ENCODE results near the gene GPR180. TPM values are rescaled to one million over a fixed set of nuclear protein-coding genes. Genes with fewer than 3 reads are reported as not detected.

Gene GPR180
- total RNA-seq (2014; rRNA removed; shearing (Covaris generic); ENCODE audit: low replicate concordance), result 6.9 and 7.4 TPM in 2 replicates

- peak; percentile 98 for DNase-seq (ENCODE audit: low read depth)
- in situ Hi-C loops (cut with HindIII; ENCODE audit: low pct_unique_long_range_greater_than_20kb, low sequenced_read_pairs), result no loop called here
Observed at GRCh38 chr13:94601446-94602431, at the start of gene GPR180. Gene GPR180, plus strand, starts transcription at chr13:94601857. Its CDS starts 71 bp downstream, at chr13:94601928.

DNA sequence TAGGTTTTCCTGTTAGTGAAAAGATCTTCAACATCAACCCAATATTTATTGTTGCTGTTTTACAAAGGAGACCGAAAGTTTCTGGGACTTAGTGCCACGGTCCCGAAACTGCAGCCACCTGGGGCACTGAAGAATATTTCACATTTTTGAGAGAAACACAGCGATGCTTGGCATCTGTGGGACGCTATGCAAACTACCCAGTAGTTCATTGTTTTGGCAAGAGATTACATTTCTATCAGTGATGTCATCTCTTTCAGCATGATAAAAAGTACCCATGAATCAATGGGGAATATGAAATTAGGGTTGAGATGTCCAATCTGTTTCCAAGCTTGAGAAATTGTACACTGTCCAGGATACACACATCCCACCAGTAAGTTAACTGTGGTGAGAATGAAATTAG lies 49.6 kb upstream of the GPR180 start:
- in situ Hi-C loops (cut with HindIII; ENCODE audit: low pct_unique_long_range_greater_than_20kb, low sequenced_read_pairs), result no loop called here
- DNase-seq (ENCODE audit: low read depth), result no peak

GRCh38 chr13:94553766-94554165 lies 47.9 kb upstream of the GPR180 start:
- DNase-seq (ENCODE audit: low read depth), result no peak
- in situ Hi-C loops (cut with HindIII; ENCODE audit: low pct_unique_long_range_greater_than_20kb, low sequenced_read_pairs), result no loop called here

GRCh38 chr13:94556041-94556440 lies 45.6 kb upstream of the GPR180 start:
- in situ Hi-C loops (cut with HindIII; ENCODE audit: low pct_unique_long_range_greater_than_20kb, low sequenced_read_pairs), result no loop called here
- no peak for DNase-seq (ENCODE audit: low read depth)

- in situ Hi-C loops (cut with HindIII; ENCODE audit: low pct_unique_long_range_greater_than_20kb, low sequenced_read_pairs), result no loop called here
- DNase-seq (ENCODE audit: low read depth), result no peak
Observed at GRCh38 chr13:94556621-94557020, 45.0 kb upstream of the GPR180 start.

DNA sequence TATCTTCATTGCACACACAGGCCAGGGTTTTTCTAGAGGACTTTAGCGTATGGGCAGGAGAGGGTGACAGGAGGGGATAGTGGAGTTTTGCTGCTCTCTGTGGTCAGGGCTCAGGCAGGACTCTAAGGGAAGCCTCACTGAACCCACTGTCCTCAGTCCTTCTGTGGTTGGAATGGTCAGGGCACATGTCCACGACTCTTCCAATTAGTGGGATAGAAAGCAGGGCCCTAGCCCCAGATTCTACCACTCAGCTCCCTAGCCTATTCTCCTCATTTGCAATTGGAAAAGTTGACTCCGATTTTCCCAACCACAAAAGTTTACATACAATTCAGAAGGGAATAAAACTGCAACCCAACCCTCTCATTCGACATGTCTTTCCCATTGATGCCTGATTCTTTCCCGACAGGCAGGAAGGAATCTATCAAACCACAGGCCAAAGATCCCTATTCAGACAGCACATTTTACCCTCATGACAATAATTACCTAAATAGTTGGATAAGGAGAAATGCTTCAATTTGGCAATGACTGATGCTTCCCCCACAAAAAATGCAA lies 43.9 kb upstream of the GPR180 start:
- no peak for DNase-seq (ENCODE audit: low read depth)
- in situ Hi-C loops (cut with HindIII; ENCODE audit: low pct_unique_long_range_greater_than_20kb, low sequenced_read_pairs), result no loop called here

- in situ Hi-C loops (cut with HindIII; ENCODE audit: low pct_unique_long_range_greater_than_20kb, low sequenced_read_pairs), result no loop called here
- DNase-seq (ENCODE audit: low read depth), result peak; percentile 84
Observed at GRCh38 chr13:94558716-94559115, 42.9 kb upstream of the GPR180 start.

GRCh38 chr13:94559222-94559795 lies 42.3 kb upstream of the GPR180 start:
- DNase-seq (ENCODE audit: low read depth), result no peak
- in situ Hi-C loops (cut with HindIII; ENCODE audit: low pct_unique_long_range_greater_than_20kb, low sequenced_read_pairs), result no loop called here

DNA sequence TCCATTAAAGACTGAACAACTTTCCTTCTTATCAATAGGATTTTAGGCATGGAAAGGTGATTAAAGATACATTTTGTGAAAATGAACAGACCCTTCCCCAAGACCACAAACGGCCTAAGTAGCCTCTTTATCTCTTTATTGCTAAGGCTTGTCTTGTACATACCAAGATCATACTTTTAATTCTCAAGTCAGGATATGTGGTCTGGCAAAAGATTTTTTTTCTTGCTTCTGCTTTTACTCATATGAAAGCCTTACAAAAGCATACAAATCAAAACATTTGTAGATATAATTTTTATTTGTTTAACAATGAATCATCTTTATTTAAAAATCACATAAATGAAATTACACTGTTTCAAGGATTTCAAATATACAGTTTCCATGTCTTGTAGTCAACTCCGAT lies 41.5 kb upstream of the GPR180 start:
- in situ Hi-C loops (cut with HindIII; ENCODE audit: low pct_unique_long_range_greater_than_20kb, low sequenced_read_pairs), result no loop called here
- DNase-seq (ENCODE audit: low read depth), result no peak

- no peak for DNase-seq (ENCODE audit: low read depth)
- in situ Hi-C loops (cut with HindIII; ENCODE audit: low pct_unique_long_range_greater_than_20kb, low sequenced_read_pairs), result no loop called here
Observed at GRCh38 chr13:94561126-94561525, 40.5 kb upstream of the GPR180 start.

GRCh38 chr13:94567581-94567980 lies 34.1 kb upstream of the GPR180 start:
- in situ Hi-C loops (cut with HindIII; ENCODE audit: low pct_unique_long_range_greater_than_20kb, low sequenced_read_pairs), result no loop called here
- DNase-seq (ENCODE audit: low read depth), result no peak

- no peak for DNase-seq (ENCODE audit: low read depth)
- in situ Hi-C loops (cut with HindIII; ENCODE audit: low pct_unique_long_range_greater_than_20kb, low sequenced_read_pairs), result no loop called here
Observed at GRCh38 chr13:94568443-94568842, 33.2 kb upstream of the GPR180 start.

GRCh38 chr13:94569615-94570014 lies 32.0 kb upstream of the GPR180 start:
- in situ Hi-C loops (cut with HindIII; ENCODE audit: low pct_unique_long_range_greater_than_20kb, low sequenced_read_pairs), result no loop called here
- no peak for DNase-seq (ENCODE audit: low read depth)

DNA sequence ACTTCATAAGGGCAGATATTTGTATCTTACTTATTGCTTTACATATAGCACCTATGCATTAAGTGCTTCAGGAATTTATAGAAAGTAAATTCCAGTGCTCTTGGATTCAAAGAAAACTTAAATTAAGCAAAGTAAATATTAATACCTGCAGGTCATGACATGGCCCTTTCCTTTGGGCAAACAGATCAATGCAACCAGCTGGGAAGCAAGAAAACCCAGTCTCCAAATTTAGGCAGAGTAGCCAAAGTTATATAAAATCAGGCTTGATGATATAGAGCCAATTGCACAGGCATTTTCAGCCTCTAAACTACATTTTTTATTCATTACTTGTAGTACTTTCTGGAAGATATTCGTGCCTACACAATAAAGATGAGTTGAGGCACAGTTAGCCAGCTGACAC lies 22.6 kb upstream of the GPR180 start:
- in situ Hi-C loops (cut with HindIII; ENCODE audit: low pct_unique_long_range_greater_than_20kb, low sequenced_read_pairs), result no loop called here
- DNase-seq (ENCODE audit: low read depth), result no peak

- no peak for DNase-seq (ENCODE audit: low read depth)
- in situ Hi-C loops (cut with HindIII; ENCODE audit: low pct_unique_long_range_greater_than_20kb, low sequenced_read_pairs), result no loop called here
Observed at GRCh38 chr13:94583926-94584325, 17.7 kb upstream of the GPR180 start.

DNA sequence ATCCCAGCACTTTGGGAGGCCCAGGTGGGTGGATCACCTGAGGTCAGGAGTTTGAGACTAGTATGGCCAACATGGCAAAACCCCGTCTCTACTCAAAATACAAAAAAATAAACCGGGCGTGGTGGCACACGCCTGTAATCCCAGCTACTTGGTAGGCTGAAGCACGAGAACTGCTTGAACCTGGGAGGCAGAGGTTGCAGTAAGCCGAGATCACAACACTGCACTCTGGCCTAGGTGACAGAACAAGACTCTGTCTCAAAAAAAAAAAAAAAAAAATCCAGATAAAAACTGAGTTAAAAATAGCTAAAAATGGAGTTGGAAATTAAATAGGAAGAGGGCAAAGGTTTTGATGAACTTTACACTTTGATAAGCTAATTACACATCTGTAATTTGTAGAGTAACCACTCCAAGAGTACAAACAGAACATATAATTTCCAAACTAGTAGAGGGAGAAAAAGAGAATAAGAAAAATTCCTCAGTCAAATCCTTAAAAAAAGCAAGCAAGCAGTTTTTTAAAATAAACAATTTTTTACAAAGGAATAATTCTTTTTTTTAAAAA lies 16.0 kb upstream of the GPR180 start:
- in situ Hi-C loops (cut with HindIII; ENCODE audit: low pct_unique_long_range_greater_than_20kb, low sequenced_read_pairs), result no loop called here

GRCh38 chr13:94586371-94586770 lies 15.3 kb upstream of the GPR180 start:
- in situ Hi-C loops (cut with HindIII; ENCODE audit: low pct_unique_long_range_greater_than_20kb, low sequenced_read_pairs), result no loop called here
- no peak for DNase-seq (ENCODE audit: low read depth)

More for the DNA sequence above, 16.0 kb upstream of the GPR180 start:
- DNase-seq (ENCODE audit: low read depth), result no peak

DNA sequence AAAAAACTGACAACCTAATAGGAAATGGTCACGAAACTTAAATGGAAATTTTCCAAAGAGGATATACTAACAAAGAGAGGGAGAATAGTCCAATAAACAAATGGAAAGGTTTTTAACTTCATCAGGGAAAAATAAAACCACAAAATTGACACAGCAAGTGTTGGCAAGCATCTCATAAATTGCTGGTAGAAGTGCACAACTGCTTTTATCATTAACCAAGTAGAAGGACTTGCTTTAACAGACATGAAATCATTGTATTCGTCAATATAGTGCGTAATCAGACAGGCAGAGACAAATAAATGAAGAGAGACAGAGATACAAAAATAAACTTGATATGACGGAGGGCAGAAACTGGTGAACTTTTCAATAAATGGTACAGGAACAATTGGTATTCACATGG lies 13.1 kb upstream of the GPR180 start:
- DNase-seq (ENCODE audit: low read depth), result no peak

DNA sequence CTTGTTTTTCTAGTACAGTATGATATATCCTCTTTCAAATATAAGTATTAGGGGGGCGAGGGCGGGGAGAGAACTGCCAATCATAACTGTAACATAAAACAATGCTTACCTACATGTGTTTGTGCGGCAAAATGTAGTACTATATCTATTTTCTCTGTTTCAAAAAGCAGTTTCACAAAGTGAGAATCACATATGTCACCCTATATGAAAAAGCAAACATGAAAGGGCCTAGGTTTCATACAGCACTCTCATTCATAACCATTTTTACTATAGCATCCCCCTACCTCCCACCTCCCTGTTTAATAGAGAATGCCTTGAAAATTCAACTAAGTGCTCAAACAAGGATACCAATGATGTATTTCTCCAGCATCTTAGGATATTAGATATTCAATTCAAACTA lies 10.9 kb upstream of the GPR180 start:
- DNase-seq (ENCODE audit: low read depth), result no peak
- in situ Hi-C loops (cut with HindIII; ENCODE audit: low pct_unique_long_range_greater_than_20kb, low sequenced_read_pairs), result no loop called here

More for the DNA sequence above, 13.1 kb upstream of the GPR180 start:
- in situ Hi-C loops (cut with HindIII; ENCODE audit: low pct_unique_long_range_greater_than_20kb, low sequenced_read_pairs), result no loop called here

All from Caki2 (cell line).